D341Med (cell line): ENCODE results near the gene THOC2.
"Not testable (repeated sequence)": the region's sequence is repeated elsewhere in the genome, so short reads cannot be mapped to it uniquely, and the experiment has no call there.

ENCODE experiments used
- DNase-seq: peaks from one replicate; pipeline ENCODE4 v3.0.0; 2012; ENCODE audit warnings: low spot score

The THOC2 gene

GRCh38 chrX:123580792-123581191 lies 152.1 kb downstream of the THOC2 start:
- DNase-seq: no peak

- DNase-seq: not testable (repeated sequence)
Measured at GRCh38 chrX:123574027-123574426, 158.8 kb downstream of the THOC2 start.

DNA sequence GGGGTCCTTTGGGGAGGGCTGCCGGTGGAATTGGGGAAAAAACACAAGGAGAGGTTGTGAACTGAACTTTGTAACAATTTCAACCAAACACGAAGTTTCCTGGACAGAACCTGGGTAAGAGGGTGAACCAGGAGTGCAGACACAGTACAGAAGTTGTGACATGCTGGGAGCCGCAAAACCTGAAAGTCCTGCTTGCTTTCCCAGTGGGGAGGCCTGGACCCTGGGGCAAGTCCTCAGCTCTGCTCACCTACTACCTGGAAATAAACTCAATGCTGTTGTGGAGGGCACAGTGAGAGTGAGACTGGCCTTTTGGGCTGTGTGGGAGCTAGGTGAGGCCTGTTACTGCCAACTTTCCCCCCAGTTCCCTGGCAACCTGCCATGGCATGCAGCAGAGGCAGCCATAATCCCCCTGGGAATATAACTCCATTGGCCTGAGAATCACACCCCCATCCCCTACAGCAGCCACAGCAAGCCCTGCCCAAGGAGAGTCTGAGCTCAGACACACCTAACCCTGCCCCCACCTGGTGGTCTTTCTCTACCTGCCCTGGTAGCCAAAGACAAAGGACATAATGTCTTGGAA lies 162.8 kb downstream of the THOC2 start:
- DNase-seq: no peak

DNA sequence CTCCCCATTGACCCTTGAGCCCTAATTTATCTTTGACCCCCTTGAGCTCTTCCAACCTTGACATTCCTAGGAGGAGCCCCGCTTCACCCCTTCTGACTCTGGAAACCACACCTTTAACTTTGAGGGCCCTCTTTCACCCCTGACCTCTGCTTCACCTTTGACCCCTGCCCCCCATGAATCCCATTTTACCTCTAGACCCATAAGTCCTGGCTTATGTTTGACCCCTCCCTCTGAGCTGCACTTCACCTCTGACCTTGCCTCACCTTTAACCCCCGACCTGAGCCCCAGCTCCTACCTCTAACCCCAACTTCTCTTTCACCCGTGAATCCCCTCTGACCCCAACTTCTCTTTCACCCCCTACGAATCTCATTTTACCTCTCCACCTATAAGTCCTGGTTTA lies 169.7 kb downstream of the THOC2 start:
- no peak for DNase-seq

DNA sequence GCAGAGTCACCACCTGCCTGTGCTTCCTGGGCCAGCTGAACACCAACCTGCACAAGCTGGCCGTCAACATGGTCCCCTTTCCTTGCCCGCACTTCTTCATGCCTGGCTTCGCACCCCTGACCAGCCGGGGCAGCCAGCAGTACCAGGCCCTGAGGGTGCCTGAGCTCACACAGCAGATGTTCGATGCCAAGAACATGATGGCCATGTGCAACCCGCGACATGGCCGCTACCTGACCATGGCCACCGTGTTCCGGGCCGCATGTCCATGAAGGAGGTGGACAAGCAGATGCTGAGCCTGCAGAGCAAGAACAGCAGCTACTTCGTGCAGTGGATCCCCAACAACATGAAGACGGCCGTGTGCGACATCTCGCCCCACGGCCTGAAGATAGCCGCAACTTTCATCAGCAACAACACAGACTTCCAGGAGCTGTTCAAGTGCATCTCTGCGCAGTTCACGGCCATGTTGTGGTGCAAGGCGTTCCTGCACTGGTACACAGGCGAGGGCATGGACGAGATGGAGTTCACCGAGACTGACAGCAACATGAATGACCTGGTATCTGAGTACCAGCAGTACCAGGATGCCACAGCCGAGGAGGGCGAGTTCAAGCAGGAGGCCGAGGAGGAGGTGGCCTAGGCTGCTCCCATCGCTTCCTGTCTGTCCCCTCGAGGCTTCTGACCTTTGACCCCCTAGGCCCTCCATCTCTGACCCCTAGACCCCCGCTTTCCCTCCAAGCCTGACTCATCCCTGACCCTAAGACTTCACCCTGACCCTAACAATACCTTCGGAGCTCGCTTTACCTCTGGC lies 170.3 kb downstream of the THOC2 start:
- no peak for DNase-seq

DNA sequence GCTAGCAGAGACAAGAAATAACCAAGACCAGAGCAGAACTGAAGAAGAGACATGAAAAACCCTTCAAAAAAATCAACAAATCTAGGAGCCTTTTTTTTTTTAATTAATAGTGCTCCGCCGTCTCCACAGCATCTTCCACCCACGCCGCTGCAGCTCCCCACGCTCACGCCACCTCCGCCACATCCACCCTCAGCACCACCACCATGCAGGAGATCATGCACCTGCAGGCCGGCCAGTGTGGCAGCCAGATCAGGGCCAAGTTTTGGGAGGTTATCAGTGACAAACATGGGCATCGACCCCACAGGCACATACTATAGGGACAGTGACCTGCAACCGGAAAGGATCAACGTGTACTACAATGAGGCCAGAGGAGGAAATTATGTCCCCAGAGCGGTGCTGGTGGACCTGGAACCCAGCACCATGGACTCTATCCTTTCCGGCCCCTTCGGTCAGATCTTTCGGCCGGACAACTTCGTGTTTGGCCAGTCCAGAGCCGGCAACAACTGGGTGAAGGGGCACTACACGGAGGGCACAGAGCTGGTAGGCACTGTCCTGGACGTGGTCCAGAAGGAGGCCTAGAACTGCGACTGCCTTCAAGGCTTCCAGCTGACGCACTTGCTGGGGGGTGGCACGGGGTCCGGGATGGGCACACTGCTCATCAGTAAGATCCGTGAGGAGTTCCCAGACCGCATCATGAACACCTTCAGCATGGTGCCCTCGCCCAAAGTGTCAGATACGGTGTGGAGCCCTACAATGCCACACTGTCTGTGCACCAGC lies 171.2 kb downstream of the THOC2 start:
- DNase-seq: no peak

GRCh38 chrX:123550829-123551228 lies 182.0 kb downstream of the THOC2 start:
- DNase-seq: no peak
